ENCODE data around the gene SP6.
A peak's percentile ranks its signal among the peaks of the same experiment; 100 is the strongest.

The SP6 gene

DNA sequence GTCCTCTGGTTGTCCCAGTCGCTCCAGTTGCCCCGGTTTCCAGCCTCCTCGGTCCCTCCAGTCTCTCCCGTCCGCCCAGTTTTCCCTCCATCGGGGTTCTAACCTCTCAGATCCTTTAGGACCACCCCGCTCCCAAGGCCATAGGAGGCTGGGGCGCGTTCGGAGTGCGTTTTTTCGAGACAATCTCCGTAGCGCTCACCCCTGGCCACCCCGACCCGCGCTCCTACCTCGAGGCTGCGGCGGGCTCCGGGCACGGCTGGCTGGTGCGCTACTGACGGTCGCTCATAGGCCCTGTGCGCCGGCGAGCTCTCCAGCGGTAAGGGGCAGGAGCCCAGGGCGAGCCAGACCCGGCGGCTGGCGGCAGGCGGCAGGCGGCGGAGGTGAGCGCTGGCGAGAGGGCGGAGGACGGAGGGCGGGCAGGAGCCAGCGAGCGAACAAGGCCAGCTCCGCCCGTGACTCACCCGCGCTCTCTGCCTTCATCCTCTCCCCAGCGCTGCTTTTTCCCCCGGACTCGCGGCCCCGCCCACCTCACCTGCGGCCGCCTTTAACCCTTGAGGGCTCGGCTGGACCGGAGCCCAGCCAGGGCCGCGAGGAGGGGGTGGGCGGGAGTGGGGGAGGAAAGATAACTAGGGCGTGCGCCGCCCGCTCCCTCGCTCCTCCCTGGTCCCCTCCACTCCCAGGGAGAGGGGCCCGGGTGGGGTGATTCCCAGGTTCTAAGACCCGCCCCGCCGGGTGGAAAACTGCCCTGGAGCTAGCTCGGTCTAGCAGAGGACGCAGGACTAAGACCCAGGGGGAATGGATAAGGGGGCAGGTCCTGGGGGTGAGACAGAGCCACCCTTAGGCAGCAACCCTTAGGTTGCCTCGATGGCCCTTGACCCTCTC, at the start of gene SP6:
SP6 (minus strand) TSS at position 472 of the 882 bp plus-strand sequence. CDS start 2,734 bp downstream, outside the sequence.
- peak; percentile 78 for DNase-seq

DNA sequence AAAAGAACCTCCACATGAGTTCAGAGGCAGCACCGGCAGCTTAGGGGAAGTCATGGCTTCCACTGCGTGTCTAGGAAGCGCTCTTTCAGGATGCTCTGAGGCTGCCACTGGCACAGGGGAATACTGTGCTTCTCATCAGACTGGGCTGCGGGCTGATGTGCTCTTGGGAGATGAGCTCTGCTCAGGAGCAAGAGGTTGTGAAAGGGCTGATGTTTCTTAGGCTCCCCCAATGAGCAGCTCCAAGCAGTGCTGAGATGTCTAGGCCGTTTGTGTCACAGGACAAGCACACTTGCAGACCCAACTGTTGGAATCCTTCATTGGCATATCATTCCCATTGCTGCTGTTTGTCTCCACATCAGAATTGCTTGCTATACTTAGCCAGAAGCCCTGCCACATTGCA, 48.7 kb upstream of the SP6 start:
- DNase-seq = no peak

DNA sequence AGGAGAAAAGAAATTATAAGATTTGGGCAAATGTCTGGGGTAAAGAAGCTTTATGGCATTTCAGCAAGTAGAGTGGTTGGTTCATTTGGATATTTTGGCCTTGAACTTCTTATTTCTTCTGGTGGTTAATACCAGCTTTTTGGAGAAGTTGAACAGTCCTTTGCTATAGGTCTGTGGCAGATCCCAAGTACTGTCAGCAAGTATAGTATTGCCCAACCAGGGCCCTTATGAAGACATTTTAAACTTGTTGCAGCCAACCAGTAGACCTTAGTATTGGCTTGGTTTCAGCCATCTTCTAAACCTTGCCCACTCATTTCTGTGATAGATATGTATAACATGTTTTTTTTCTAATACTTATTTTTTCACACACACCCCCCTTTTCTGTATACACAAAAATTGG, 47.3 kb upstream of the SP6 start:
- DNase-seq = no peak

DNA sequence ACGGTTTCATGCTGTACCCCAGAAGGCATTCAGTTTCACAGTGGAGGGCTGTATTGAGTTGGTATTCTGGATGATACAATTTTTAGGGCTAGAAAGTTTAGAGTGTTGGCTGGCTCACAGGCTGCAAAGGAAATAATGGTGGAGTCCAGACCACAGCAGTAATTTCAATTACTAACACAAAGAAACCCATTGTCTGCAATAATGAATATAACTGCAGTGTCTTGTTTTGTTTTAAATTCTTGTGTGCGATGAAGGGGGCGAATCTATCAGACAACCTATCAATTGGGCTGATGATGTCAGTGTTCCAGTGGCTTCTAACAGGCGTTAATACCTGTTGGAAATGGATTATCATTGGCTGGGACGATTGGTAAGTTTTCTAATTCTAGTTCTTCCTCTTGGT, 46.6 kb upstream of the SP6 start:
- DNase-seq = no peak

DNA sequence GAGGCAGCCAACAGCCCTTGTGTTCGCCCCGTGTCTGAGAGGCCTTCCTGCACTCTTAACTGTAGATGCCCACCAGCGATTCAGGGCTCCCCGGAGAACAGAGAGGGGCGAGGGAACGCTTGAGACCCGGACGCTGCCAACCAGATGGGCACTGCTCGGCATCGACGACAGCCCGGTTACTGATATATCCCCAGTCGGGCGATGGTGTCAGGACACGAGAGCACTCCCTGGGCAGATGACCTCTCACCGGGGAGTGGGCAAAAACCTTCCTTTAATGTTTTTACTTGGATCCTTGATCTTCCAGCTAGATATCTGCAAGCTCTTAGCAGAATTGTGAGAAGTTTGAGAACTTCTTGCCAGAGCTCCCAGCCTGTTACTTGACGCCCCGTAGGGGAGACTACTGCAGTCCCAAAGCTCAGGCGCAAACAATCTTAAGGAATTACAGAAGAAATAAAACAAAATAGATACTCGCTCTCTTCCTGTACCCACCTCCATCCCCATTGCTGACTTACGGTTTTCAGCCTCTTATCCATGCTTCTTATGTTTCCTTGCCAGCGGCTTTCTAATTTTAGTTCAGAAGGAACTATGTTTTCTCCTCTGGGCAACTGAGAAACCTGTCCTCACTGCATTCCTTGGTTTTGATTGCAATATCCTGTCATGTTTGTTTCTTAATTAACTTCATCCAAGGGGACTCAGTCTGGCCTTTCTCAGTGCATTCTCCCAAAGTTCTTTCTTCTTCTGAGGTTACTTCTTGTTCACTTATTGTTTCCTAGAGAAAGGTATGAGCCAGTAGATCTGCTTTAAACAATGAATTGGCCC, 45.9 kb upstream of the SP6 start:
- no peak for DNase-seq

DNA sequence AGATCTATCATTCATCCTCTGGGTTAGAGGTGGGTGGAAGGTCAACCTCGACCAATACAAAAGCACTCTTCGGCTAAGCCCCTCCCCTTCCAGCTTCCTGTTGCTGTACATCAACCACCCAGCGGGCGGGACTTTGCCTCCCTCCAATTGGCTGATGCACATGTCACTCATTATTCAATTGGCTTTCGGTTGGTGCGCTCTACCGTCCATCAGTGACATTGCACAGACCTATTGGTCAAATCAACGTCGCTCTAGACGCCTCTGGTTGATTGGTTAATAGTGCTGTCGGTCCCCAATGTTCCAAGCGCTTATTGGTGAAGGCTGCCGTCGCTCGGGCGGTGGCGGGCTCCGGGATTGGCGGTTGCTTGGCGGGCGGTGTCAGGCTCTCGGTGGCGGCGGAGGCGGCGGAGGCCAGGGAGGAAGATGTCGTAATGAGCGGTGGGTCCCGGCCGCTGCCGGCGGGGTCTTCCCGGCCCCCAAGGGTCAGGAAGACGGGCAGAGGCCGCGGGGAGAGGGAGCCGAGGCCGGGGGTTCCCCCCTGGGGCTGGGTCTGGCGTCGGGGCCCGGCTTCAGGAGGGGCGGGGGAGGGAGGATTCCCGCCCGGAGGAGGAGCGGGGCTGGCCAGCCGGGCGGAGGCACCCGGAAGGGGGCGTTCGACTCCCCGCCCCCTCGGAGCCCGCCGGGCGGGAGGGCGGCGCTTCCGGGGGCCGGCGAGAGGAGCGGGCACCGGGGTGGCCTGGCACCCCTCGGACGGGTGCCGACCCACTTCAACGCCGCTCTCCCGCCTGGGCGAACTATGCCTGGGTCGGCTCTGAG, 45.1 kb upstream of the SP6 start, which contains the start of gene SP2:
SP2 (plus strand) TSS at position 381 of the 816 bp plus-strand sequence; CDS start at position 432, 51 bp downstream.
- DNase-seq = peak; percentile 97

DNA sequence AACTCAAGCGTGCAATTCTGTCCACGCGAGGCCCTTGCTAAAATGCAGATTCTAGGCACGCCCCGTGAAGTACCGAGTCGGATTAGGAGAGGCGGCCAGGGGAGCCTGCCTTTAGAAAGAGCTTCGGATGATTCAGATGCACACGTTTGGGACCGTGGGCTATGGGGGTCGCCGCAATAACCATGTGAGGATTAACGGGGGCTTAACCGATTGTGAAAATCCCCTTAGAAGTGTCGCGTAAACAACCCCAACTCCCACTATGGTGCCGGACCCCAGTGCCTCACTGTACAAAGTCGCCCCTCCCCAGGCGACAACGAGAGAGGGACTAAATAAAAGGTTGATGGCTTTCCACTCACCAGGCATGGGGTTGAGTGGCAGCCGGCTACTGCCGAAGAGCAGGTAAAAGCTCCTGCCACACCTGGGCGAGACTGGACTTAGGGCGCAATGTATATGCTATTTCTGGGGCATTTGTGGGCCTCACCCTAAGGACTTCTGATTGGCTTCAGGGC, 44.4 kb upstream of the SP6 start:
- DNase-seq = no peak

DNA sequence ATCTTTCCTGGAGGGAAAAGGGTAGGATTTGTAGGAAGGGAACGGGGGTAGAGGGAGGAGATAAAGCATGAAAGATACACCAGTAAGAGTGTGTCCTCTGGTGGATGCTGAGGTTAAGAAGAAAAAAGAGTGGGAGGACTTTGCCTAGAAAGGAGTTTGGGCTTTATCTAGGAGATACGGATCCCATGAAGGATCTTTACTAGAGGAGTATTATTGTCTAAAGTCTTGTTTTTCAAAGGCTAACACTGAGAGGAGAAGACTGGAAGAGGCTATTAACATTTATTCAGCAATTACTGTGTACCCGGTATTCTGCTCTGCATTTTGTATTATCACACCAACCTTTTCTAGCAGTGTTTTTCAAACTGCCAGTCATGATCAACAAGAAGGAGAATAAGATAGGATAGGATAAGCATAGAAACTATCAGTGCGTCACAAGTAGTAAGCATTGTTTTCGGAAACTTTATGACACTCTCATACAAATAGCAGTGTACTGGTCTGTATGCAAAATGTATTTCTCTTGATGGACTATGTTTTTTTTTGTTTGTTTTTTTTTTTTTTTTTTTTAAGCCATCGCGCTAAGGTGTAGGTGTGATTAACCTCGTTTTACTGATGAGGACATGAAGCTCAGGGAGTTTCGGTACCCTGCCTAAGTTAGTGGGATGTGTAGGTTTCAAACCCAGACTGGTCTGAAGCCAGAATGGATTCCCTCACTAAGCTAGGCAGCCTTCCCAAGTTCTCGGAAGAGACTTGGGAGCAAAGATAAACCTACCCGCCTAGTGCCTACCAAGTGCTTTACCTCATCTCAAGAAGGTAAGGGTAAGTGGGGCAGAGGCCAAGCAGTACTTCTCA, 43.8 kb upstream of the SP6 start:
- DNase-seq = no peak

DNA sequence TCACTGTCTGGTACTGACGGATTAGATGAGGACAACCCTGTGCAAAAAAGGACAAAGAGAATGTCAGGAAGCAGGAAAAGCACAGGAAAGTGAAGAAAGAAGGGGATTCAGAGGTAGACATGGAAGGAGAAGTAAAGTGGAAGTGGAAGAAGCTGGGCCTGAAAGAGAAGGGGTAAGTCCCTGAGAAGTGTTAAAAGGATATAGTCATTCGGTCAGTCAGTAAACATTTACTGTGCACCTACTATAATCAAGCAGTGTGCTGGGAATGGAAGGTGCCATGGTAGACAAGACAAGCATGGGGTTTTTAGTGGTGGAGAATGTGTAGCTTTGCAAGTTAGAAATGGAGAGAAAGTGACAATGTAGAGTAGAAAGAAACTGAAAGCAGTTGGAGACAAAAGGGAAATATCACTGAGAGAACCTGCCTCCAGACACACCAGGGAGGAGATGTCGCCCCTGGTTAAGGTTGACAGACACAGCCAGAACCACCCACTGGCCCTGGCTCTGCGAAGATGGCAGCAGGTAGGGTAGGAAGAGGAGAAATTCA, 40.7 kb upstream of the SP6 start:
- DNase-seq = no peak

DNA sequence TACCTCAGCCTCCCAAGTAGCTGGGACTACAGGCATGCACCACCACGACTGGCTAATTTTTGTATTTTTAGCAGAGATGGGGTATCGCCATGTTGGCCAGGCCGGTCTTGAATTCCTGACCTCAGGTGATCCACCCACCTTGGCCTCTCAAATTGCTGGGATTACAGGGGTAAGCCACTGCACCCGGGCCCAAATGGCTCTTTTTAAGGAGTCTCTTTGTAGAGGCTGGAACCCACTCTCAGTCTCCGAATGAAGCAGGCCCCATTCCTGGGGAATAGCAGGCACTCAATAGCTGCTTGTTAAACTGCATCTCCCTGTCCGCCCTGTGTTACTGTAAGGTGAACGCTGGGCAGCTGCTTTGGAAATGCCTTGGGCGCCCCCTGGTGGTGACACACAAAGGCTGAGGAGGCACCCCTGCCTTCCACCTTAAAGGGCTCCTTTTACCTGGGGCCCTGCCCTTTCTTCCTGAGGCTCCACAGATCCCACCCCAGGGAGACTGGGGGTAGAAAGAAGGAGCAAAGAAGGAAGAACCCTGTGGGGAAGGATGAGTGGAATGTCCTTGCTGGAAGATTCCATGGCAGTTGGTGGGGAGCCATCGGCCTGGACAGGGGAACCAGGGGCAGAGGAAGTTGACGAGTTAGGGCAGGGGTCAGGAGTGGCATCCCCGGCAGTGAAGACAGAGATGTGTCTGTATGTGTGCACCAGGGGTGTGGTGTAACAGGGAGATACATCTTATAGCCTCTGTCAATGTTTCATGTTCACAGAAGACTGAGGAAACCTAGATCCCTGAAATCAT, 39.0 kb upstream of the SP6 start:
- DNase-seq = peak; percentile 95

DNA sequence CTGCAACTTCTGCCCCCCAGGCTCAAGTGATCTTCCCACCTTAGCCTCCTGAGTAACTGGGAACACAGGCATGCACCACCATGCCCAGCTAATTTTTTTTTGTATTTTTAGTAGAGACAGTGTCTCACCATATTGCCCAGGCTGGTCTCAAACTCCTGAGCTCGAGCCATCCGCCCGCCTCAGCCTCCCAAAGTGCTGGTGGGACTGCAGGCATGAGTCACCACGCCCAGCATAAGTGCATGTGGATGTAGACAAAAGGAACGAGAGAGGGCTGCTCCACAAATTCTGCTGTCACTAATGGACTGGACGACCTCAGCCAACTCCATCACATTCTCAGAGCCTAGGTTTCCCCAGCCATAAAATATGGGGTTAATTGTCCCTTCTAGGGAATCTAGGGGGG, 37.3 kb upstream of the SP6 start:
- no peak for DNase-seq

DNA sequence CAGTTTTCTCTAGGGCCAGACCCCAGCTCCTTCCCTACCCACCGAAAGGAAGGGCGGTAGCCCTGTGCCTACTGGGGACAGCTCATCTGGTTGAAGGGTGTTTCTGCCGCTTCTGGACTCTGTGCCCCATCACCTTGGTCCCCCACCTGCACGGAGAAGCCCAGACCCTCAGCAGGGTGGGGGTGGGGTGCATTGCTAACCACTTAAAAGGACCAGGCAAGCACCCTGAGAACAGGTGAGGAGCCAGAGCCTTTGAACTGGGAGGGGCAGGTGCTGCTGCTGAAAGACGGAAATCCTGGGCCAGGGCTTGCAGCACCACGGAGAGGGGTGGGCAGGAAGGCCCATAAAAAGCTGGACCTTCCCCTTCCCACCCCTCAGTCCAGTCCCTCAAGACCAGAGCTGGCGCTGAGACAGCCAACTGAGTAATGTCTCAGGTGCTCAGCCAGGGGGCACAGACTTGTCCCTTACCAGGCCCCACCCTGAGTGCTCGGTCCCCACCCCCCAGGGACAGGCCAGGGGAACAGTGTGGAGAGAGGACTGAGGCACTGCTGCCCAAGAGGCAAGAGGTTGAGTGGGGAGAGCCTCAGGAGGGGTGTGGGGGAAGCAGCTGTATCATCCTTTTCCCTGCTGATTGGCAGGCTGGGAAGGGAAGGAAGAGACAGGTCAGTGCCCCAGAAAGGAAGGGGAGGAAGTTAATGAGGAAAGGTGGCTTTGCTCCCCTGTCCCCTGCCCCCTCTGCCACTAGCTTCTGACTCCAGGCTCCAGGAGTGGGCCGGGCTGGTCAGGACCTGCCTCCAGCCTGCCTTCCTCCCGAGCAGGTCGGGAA, 34.2 kb upstream of the SP6 start:
- no peak for DNase-seq

DNA sequence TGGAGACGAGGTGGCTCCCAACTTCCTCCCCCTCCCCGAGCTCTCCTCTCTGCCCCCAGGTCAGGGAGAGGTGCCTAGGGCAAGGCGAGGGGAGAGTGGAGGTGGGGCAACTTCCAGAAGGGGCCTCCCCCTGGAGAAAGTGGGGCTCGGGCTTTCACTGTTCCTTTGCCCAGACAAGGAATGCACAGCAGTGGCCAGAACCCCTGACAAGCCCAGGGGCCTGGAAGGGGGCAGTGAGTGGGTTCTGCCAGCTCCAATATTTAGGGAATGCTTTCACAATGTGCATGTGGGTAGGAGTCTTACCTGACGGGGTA, 33.4 kb upstream of the SP6 start:
- no peak for DNase-seq

DNA sequence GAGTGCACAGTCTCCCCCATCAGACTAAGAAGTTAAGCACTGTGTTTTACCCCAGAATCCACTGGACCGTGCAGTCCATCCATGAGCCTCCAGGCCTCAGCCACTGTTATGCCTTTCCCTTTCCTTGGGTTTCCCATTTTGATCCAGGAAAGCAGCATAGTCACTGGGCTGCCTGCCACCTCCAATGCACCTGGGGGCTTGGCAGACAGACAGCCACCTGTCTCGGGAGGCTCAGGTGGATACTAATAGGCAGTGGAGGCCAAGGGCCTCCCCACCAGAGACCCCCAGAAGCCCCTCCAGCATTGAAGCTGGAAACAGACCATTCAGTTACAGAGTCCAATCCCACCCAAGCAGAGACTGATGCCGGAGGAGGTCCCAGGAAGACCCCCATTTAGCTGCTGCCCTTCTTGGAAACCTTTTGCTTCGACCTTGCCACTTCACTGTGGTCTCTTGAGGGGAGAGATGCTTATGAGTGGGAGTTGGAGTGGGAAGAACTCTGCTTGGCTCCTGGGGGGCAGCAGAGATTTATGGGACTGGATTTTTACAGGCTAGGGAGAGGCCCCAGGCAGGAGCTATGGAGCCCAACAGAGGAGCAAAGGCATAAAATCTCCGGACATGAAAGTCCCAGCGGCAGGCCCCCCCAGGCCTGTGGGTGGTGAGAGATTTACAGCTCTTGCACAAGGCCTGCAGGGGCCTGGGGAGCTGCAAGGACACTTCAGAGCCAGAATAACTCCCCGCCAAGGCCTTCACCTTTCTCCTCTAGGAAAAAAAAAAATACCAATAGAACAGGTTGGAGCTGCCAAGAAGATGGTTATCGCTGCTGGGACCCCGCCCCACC, 32.8 kb upstream of the SP6 start:
- DNase-seq = no peak

DNA sequence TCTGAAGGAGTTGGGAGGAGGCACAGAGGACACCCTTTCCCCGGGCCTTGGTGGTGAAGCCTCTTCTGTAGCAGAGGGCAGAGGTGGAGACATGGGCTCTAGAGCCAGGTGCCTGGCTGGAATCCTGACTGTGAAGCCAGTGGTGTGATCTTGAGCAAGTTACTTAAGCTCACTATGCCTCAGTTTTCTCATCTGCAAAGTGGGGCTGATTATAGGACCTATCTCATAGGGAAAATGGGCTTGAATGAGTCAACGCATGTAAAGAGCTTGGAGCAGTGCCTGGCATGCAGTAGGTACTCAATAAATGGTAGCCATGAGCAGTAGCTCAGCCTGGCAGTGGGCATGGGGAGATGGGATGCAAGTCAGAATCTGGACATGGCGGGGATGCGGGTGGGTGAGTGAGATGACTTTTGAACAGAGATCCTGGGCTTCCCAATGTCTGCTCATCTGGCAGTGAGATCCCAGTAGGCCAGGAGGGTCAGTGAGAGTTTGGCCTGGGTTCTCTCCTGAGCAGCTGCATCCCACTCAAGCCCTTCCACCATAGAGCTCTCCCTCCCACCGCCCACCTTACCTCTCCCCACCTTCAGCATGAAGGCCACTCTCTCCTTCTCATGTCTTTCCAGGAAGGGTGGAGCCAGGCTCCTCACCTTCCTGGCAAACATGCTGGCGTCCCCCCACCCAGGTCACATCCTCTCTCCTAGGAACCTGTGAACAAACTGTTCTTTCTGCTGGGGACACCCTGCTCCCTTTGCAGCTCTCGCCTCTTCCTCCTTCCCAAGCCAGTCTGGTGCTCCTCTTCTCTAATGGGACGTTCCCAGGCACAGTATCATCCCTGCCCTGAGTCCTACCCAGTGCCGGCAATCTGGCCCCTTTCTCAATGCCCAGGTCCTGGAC, 32.0 kb upstream of the SP6 start:
- no peak for DNase-seq

DNA sequence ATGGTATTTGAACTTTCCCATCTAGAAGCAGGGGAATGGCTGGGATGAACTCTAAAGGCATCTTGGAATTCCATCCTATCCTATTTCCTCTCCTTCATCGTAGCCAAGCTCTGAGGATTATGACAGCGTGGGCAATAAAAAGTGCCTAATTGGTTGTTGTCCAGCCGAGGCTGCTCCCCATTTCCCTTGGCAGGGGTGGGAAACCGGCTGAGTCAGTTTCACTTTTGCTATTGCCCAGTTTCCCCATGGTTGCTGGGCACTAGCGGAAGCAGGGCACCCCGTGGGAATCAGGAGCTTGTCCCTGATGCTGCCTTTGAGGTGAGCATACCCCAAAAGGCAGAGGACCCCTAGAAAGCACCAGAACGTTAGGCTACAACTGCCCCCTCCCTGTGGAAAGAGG, 31.3 kb upstream of the SP6 start:
- DNase-seq = no peak

DNA sequence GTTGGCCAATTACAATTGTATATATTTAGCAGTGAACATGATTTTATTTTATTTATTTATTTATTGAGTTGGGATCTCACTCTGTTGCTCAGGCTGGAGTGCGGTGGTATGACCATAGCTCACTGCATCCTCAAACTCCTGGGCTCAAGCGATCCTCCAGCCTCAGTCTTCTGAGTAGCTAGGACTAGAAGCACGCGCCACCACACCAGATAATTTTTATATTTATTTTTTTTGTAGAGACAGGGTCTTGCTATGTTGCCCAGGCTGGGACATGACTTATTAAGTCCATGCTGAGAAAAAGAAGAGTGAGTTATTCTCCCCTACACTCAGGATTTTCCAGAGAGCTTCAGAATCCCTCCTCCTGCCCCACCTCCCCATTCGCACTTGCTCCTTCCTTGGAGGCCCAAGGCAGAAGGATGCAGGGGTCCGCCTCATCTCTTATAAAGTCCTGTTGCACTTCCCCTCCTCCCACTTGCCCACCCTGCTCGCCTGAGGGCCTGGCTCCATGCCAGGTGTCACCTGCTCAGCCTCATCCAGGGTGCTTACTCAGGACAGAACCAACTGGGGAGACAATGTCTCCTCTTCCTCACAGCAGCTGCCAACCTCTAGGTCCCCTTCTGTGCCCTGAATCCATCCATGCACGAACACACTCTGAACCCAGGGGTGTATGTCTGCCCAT, 29.0 kb upstream of the SP6 start:
- DNase-seq = no peak
